Testis (tissue), 3 donors: Measurements from ENCODE around the gene GALNT9. TPM values are rescaled to one million over a fixed set of nuclear protein-coding genes. Genes with fewer than 3 reads are reported as not detected.
"Not testable (repeated sequence)": the region's sequence is repeated elsewhere in the genome, so short reads cannot be mapped to it uniquely, and the experiment has no call there.

Experiments used
- DNase-seq: peaks from one replicate; pipeline ENCODE4 v3.0.0-alpha.2; 2019
- H3K27ac ChIP-seq, 2 donors: fragments of 200-600 bp; sonication (generic); one replicate each; pipeline ENCODE4 v1.5.1; 2019
- H3K27me3 ChIP-seq: fragments of 200-600 bp; sonication (generic); one replicate; pipeline ENCODE4 v1.5.1; 2019
- H3K36me3 ChIP-seq: fragments of 200-600 bp; sonication (generic); one replicate; pipeline ENCODE4 v1.5.1; 2017; ENCODE audit warnings: low read depth; ENCODE audit errors: missing control alignments
- H3K4me1 ChIP-seq: fragments of 200-600 bp; sonication (generic); one replicate; pipeline ENCODE4 v1.5.1; 2019
- H3K4me3 ChIP-seq, 2 donors: fragments of 200-600 bp; sonication (generic); one replicate each; pipeline ENCODE4 v1.5.1; 2017 to 2019
- H3K9me3 ChIP-seq: fragments of 200-600 bp; sonication (generic); one replicate; pipeline ENCODE4 v1.5.1; 2017
- CTCF ChIP-seq, 3 experiments: fragments of 450-650 bp in 2 of 3; fragments of 200-600 bp in 1 of 3; sonication (generic) in 1 of 3; IDR thresholded peaks; one replicate each; pipeline ENCODE4 v1.5.1; 2016 to 2019; ENCODE audit warnings: antibody characterized with exemption in 3 of 3, mild to moderate bottlenecking in 2 of 3, moderate library complexity in 1 of 3
- POLR2A ChIP-seq: fragments of 450-650 bp; IDR thresholded peaks from one replicate; pipeline ENCODE4 v1.6.1; 2017; ENCODE audit warnings: antibody characterized with exemption, mild to moderate bottlenecking, moderate library complexity
- WGBS, 2 donors: methylation state at CpG; one replicate each; pipeline ENCODE4 v1.1.5; 2018; 5-methylcytosine and 5-hydroxymethylcytosine counted together
- intact Hi-C: fragments of 100-400 bp; cut with DNase I; formaldehyde crosslinking; loops from one replicate; pipeline ENCODE4 v1.15.1; 2023; ENCODE audit warnings: low total_unique reads
- polyA plus RNA-seq: library from polyadenylated mRNA; stranded (reverse); fragments of 350-450 nt; fragmentation: Illumina TruSeq; extraction: RNeasy Lipid Tissue Mini Kit (QIAGEN cat#74804); gene quantifications from one replicate; pipeline ENCODE4 v1.2.3, GENCODE V29; 2014; ENCODE audit warnings: low read depth, low replicate concordance; ENCODE audit not compliant: insufficient read depth
- total RNA-seq, 2 donors: library from RNA; depleted of rRNA; stranded (reverse); fragments of >200 nt; gene quantifications; one replicate each; pipeline ENCODE4 v1.2.3, GENCODE V29; 2016

Gene GALNT9
- total and polyA plus RNA-seq, 3 donors from 2014 or later: 1.1 to 1.5 (median 1.3) TPM

- H3K9me3 ChIP-seq: no peaks in the 10 kb centered on the region
- H3K27me3 ChIP-seq: no peaks in the 10 kb centered on the region
- intact Hi-C loops: no loop called here
- TF ChIP-seq CTCF (IDR thresholded peaks at IDR 0.05): no peak
- TF ChIP-seq POLR2A: no peak
- H3K4me1 ChIP-seq: no peaks in the 10 kb centered on the region
- no peaks in the 10 kb centered on the region for H3K36me3 ChIP-seq
- WGBS, 2 donors: 88 to 94% methylated on average over 41 to 44 of the region's 44 CpGs
- no peak for DNase-seq
- H3K27ac ChIP-seq: no peak overlapping the region
- no peak overlapping the region for H3K4me3 ChIP-seq
Measured at GRCh38 chr12:132269271-132269968, 60.0 kb downstream of the GALNT9 start.

- 32 to 76% methylated on average over 24 to 26 of the region's 26 CpGs for WGBS, 2 donors
- no peak overlapping the region for H3K27ac ChIP-seq
- no peak for TF ChIP-seq CTCF (IDR thresholded peaks at IDR 0.05)
- no peak for TF ChIP-seq POLR2A
- H3K9me3 ChIP-seq: no peaks in the 10 kb centered on the region
- H3K4me1 ChIP-seq: no peaks in the 10 kb centered on the region
- H3K4me3 ChIP-seq: no peak overlapping the region
- H3K36me3 ChIP-seq: no peaks in the 10 kb centered on the region
- DNase-seq: no peak
- intact Hi-C loops: no loop called here
- H3K27me3 ChIP-seq: no peaks in the 10 kb centered on the region
Measured at GRCh38 chr12:132268674-132269073, 60.7 kb downstream of the GALNT9 start.

- intact Hi-C loops: no loop called here
- 91 to 94% methylated on average over 10 of the region's 10 CpGs for WGBS, 2 donors
- H3K36me3 ChIP-seq: no peaks in the 10 kb centered on the region
- H3K9me3 ChIP-seq: no peaks in the 10 kb centered on the region
- no peak overlapping the region for H3K4me3 ChIP-seq
- DNase-seq: no peak
- TF ChIP-seq POLR2A (no peak), CTCF (IDR thresholded peaks at IDR 0.05) (no peak)
- no peaks in the 10 kb centered on the region for H3K27me3 ChIP-seq
- H3K4me1 ChIP-seq: no peaks in the 10 kb centered on the region
- H3K27ac ChIP-seq: no peak overlapping the region
Measured at GRCh38 chr12:132267873-132268272, 61.5 kb downstream of the GALNT9 start.

- Histone ChIP-seq H3K4me3 (no peak overlapping the region), H3K27ac (no peak overlapping the region), H3K9me3 (no peaks in the 10 kb centered on the region), H3K4me1 (no peaks in the 10 kb centered on the region), H3K27me3 (no peaks in the 10 kb centered on the region), H3K36me3 (no peaks in the 10 kb centered on the region)
- TF ChIP-seq POLR2A (no peak), CTCF (IDR thresholded peaks at IDR 0.05) (no peak)
- WGBS, 2 donors: 91 to 94% methylated on average over 18 of the region's 18 CpGs
- intact Hi-C loops: no loop called here
- no peak for DNase-seq
Measured at GRCh38 chr12:132266802-132267201, 62.6 kb downstream of the GALNT9 start.

GRCh38 chr12:132266370-132266769, 63.0 kb downstream of the GALNT9 start:
- H3K36me3 ChIP-seq: no peaks in the 10 kb centered on the region
- H3K27ac ChIP-seq: no peak overlapping the region
- no peaks in the 10 kb centered on the region for H3K4me1 ChIP-seq
- H3K9me3 ChIP-seq: no peaks in the 10 kb centered on the region
- intact Hi-C loops: no loop called here
- no peak overlapping the region for H3K4me3 ChIP-seq
- no peaks in the 10 kb centered on the region for H3K27me3 ChIP-seq
- no peak for DNase-seq
- TF ChIP-seq CTCF (IDR thresholded peaks at IDR 0.05): no peak
- no peak for TF ChIP-seq POLR2A
- WGBS, 2 donors: 85 to 90% methylated on average over 8 to 9 of the region's 9 CpGs

GRCh38 chr12:132265822-132266221, 63.6 kb downstream of the GALNT9 start:
- H3K27ac ChIP-seq, DNase-seq, H3K4me3 ChIP-seq, H3K36me3 ChIP-seq, H3K4me1 ChIP-seq, H3K9me3 ChIP-seq, intact Hi-C loops, H3K27me3 ChIP-seq: not testable (repeated sequence)
- 91 to 96% methylated on average over 27 of the region's 27 CpGs for WGBS, 2 donors
